ENCODE data around the gene HIF1AN.

Gene HIF1AN

DNA sequence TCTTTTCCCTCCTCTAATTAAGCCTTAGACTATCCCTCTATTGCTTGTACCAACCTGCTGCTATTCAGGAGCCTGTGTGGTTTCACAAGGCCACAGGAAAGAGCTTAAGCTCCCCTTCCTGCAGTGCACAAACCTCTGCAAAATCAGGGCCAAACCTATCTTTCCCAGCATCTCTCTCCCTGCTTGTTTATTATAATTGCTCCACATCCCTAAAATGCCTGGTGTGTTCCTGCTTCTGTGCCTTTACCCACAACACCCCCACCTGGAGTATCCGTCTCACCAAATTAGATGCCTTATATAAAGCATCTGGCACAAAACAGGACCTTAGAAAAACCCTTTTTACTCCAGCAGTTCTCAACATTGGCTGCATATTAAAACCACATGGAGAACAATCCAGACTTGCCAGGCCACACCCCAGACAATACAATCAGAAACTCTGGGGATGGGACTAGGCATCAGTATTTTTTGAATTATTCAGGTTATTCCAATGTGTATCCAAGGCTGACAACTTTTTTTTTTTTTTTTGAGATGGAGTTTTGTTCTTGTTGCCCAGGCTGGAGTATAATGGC is 32.7 kb upstream of the HIF1AN start:
- H3K4me3 ChIP-seq (ENCODE audit: low read length) = no peak overlapping the region
- DNase-seq (ENCODE audit: low read depth) = no peak
- TF ChIP-seq CTCF (conservative IDR thresholded peaks at IDR 0.05; ENCODE audit: low read depth, low read length) = no peak

DNA sequence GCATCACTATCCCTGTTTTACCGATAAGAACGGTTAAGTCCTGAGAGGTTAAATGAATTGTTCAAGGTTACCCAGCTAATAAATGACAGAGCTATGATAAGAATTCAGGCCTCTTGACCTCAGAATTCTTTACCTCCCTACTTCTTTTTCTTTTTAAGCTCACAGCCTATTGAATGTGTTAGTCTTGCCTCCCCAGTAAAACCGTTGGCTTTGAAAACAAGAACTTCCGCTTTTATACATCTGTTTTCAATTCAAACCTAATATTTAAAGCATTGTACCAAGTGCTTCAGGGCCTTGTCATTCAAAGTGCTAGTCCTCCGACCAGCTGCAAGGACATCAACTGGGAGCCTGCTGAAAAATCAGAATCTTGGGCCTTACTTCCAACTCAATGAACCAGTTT is 31.6 kb upstream of the HIF1AN start:
- H3K4me3 ChIP-seq (ENCODE audit: low read length) = no peak overlapping the region
- no peak for DNase-seq (ENCODE audit: low read depth)
- no peak for TF ChIP-seq CTCF (conservative IDR thresholded peaks at IDR 0.05; ENCODE audit: low read depth, low read length)

DNA sequence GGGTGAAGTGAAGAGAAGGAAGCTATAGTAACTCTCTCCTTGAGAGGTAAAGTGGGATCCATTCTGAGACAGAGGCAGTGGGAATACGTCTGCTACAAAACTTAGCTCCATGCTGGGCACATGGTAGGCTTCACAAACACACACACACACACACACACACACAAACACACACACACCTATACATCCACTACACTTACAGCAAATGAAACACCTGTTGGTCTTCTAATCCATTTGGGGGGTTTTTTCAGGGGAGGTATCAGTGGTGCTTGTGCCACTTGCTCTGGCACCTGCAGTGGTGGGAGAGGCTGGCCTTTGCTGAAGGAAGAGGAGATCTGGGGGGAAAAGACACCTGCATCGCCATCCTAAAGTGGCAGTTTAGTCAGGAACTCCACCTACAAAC is 30.6 kb upstream of the HIF1AN start:
- no peak for TF ChIP-seq CTCF (conservative IDR thresholded peaks at IDR 0.05; ENCODE audit: low read depth, low read length)
- no peak overlapping the region for H3K4me3 ChIP-seq (ENCODE audit: low read length)
- no peak for DNase-seq (ENCODE audit: low read depth)

- DNase-seq (ENCODE audit: low read depth) = no peak
- H3K4me3 ChIP-seq (ENCODE audit: low read length) = no peak overlapping the region
- TF ChIP-seq CTCF (conservative IDR thresholded peaks at IDR 0.05; ENCODE audit: low read depth, low read length) = no peak
Measured at GRCh38 chr10:100506596-100507356, 29.0 kb upstream of the HIF1AN start.

DNA sequence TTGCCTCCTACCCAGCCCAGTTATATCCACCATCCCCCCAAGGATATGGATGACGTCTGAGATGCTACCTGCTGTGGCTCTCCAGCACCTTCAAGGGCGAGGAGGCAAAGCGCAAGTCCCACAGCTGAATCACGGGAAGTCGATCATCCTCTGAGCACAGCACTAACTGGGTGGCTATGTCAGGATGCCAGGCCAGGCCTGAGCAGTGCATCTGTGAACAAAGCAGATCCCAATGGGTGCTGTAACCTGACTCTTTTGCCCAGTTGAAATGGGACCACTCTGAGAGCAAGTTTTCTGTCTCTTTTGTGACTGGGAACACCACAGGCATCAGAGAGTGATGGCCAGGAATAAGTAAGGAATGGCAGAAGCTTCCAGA is 28.4 kb upstream of the HIF1AN start:
- TF ChIP-seq CTCF (conservative IDR thresholded peaks at IDR 0.05; ENCODE audit: low read depth, low read length) = no peak
- no peak overlapping the region for H3K4me3 ChIP-seq (ENCODE audit: low read length)
- no peak for DNase-seq (ENCODE audit: low read depth)

DNA sequence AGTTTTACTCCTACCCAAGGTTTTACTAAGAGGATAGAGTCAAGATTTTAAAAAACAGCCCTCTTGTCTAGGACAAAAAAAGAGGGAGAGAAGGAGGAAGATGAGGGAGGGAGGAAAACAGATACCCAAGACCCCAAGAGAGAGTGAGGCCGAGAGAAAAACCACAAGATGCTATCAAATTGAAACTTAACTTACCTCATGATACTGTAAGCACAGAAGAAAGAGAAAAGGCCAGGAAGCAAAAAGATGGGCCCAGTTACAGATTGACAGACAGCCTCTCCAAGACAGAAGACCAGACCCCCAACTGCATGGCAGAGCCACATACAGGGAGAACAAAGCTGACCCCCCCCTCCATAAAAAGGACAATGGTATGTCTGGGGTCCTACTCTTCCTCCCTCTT is 27.5 kb upstream of the HIF1AN start:
- DNase-seq (ENCODE audit: low read depth) = no peak
- TF ChIP-seq CTCF (conservative IDR thresholded peaks at IDR 0.05; ENCODE audit: low read depth, low read length) = no peak
- no peak overlapping the region for H3K4me3 ChIP-seq (ENCODE audit: low read length)

- peak; percentile 68 for TF ChIP-seq CTCF (conservative IDR thresholded peaks at IDR 0.05; ENCODE audit: low read depth, low read length)
- H3K4me3 ChIP-seq (ENCODE audit: low read length) = no peak overlapping the region
- no peak for DNase-seq (ENCODE audit: low read depth)
Measured at GRCh38 chr10:100508691-100509150, 27.0 kb upstream of the HIF1AN start.

Measured in retinal pigment epithelial cell (primary cell).